Stimulated activated naive CD8-positive, alpha-beta T cell treated with anti-CD3 and anti-CD28 coated beads, Interleukin-15, amount 100 ng/mL, for 72 hours (primary cell): ENCODE data around the gene MTR.

Source experiments
- ATAC-seq: fragments of 150-1000 bp; cut with Tn5 transposase; 2 replicates; pipeline ENCODE4 v1.10.0; 2021; ENCODE audit warnings: mild to moderate bottlenecking, moderate library complexity
- DNase-seq, 2 donors: peaks; one replicate each; pipeline ENCODE4 v3.0.0; 2021 to 2022
- H3K27ac Mint-ChIP-seq, 2 donors: one replicate each; pipeline ENCODE4 v1.8.0; 2022; ENCODE audit warnings: mild to moderate bottlenecking in 2 of 2, mixed read lengths in 2 of 2, moderate library complexity in 2 of 2
- H3K27me3 Mint-ChIP-seq: one replicate; pipeline ENCODE4 v1.8.0; 2022; ENCODE audit warnings: mixed read lengths
- H3K4me1 Mint-ChIP-seq: one replicate; pipeline ENCODE4 v1.8.0; 2022; ENCODE audit warnings: mild to moderate bottlenecking, mixed read lengths
- H3K4me3 Mint-ChIP-seq, 2 donors: one replicate each; pipeline ENCODE4 v1.8.0; 2022; ENCODE audit warnings: mild to moderate bottlenecking in 2 of 2, mixed read lengths in 2 of 2, moderate library complexity in 1 of 2
- H3K9me3 Mint-ChIP-seq, 2 donors: one replicate each; pipeline ENCODE4 v1.8.0; 2022; ENCODE audit warnings: mixed read lengths in 2 of 2

The MTR gene

GRCh38 chr1:236795035-236795756, at the start of gene MTR:
Gene MTR, plus strand, starts transcription at chr1:236795292. Its CDS starts 412 bp downstream, at chr1:236795704.
- peak within 1 kb of the TSS; percentile 90 to 93 for H3K4me3 Mint-ChIP-seq
- no peaks in the 10 kb centered on the region for H3K27me3 Mint-ChIP-seq
- H3K4me1 Mint-ChIP-seq: peaks cover 35% of the 10 kb centered on the region
- ATAC-seq (peak; percentile 92), DNase-seq (peak; percentile 93 to 98)
- no peaks in the 10 kb centered on the region for H3K9me3 Mint-ChIP-seq
- H3K27ac Mint-ChIP-seq: peak within 1 kb of the TSS; percentile 98 to 100

- Mint-ChIP-seq H3K27ac (peak overlapping the region in 1 of 2 donors; percentile 67), H3K4me1 (no peaks in the 10 kb centered on the region), H3K27me3 (peaks cover 29% of the 10 kb centered on the region), H3K9me3 (no peaks in the 10 kb centered on the region), H3K4me3 (no peak overlapping the region)
- ATAC-seq: no peak
- DNase-seq: no peak
Measured at GRCh38 chr1:236746785-236747184, 48.3 kb upstream of the MTR start.

- H3K9me3 Mint-ChIP-seq: no peaks in the 10 kb centered on the region
- ATAC-seq (no peak), DNase-seq (no peak)
- H3K27me3 Mint-ChIP-seq: peaks cover 23% of the 10 kb centered on the region
- no peaks in the 10 kb centered on the region for H3K4me1 Mint-ChIP-seq
- no peak overlapping the region for H3K27ac Mint-ChIP-seq
- no peak overlapping the region for H3K4me3 Mint-ChIP-seq
Measured at GRCh38 chr1:236747311-236747985, 47.6 kb upstream of the MTR start.

GRCh38 chr1:236748268-236748870, 46.7 kb upstream of the MTR start:
- H3K4me1 Mint-ChIP-seq: no peaks in the 10 kb centered on the region
- ATAC-seq (no peak), DNase-seq (no peak)
- H3K27me3 Mint-ChIP-seq: peaks cover 18% of the 10 kb centered on the region
- no peak overlapping the region for H3K4me3 Mint-ChIP-seq
- no peaks in the 10 kb centered on the region for H3K9me3 Mint-ChIP-seq
- H3K27ac Mint-ChIP-seq: no peak overlapping the region

DNA sequence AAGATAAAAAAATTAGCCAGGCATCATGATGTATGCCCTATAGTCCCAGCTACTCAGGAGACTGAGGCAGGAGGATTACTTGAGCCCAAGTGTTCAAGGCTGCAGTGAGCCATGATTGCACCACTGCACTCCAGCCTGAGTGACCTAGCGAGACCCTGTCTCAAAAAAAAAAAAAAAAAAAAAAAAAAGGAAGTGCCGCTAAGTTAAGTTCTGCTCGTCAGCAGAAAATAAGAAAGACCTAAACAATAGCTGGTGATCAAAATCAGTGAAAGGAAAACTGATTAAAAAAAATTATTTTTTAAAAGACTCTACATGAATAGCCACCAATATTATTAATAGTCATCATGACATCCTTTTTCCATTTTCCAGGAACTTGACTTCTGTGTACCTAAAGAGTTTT, 44.2 kb upstream of the MTR start:
- Mint-ChIP-seq H3K4me3 (no peak overlapping the region), H3K27me3 (peaks cover 18% of the 10 kb centered on the region), H3K27ac (no peak overlapping the region), H3K9me3 (no peaks in the 10 kb centered on the region), H3K4me1 (no peaks in the 10 kb centered on the region)
- no peak for DNase-seq
- no peak for ATAC-seq

GRCh38 chr1:236751385-236751784, 43.7 kb upstream of the MTR start:
- ATAC-seq (no peak), DNase-seq (no peak)
- H3K9me3 Mint-ChIP-seq: no peaks in the 10 kb centered on the region
- H3K4me3 Mint-ChIP-seq: no peak overlapping the region
- H3K4me1 Mint-ChIP-seq: no peaks in the 10 kb centered on the region
- peaks cover 18% of the 10 kb centered on the region for H3K27me3 Mint-ChIP-seq
- no peak overlapping the region for H3K27ac Mint-ChIP-seq

GRCh38 chr1:236751935-236752334, 43.2 kb upstream of the MTR start:
- Mint-ChIP-seq H3K27me3 (peaks cover 18% of the 10 kb centered on the region), H3K4me1 (no peaks in the 10 kb centered on the region), H3K9me3 (no peaks in the 10 kb centered on the region), H3K27ac (no peak overlapping the region), H3K4me3 (no peak overlapping the region)
- DNase-seq (no peak), ATAC-seq (no peak)

DNA sequence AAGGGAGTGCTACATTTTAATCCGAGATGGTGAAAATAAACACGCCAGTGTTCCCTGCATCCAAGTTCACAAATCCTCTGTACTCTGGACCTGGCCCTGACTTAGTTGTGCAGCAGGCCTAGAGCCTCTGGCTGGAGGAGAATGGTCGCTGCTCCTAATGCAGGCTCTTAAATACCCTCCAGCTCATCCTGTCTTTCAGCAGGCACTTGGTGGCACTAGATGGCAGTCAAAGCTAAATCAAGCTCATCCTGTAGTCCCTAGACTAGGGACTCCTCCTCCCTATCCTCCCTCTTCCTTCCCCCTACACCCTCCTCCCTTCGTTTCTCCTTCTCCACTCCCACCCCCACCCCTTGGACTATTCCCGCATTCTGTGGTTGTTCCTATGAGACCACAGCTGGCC, 41.6 kb upstream of the MTR start:
- ATAC-seq (peak; percentile 54), DNase-seq (no peak)
- H3K4me3 Mint-ChIP-seq: no peak overlapping the region
- no peaks in the 10 kb centered on the region for H3K9me3 Mint-ChIP-seq
- H3K27ac Mint-ChIP-seq: no peak overlapping the region
- peaks cover 7% of the 10 kb centered on the region for H3K27me3 Mint-ChIP-seq
- no peaks in the 10 kb centered on the region for H3K4me1 Mint-ChIP-seq

GRCh38 chr1:236753964-236754363, 41.1 kb upstream of the MTR start:
- no peak overlapping the region for H3K27ac Mint-ChIP-seq
- H3K9me3 Mint-ChIP-seq: no peaks in the 10 kb centered on the region
- H3K4me3 Mint-ChIP-seq: no peak overlapping the region
- no peak for ATAC-seq
- no peak for DNase-seq
- peaks cover 6% of the 10 kb centered on the region for H3K27me3 Mint-ChIP-seq
- H3K4me1 Mint-ChIP-seq: no peaks in the 10 kb centered on the region

- H3K9me3 Mint-ChIP-seq: no peaks in the 10 kb centered on the region
- no peak overlapping the region for H3K27ac Mint-ChIP-seq
- peaks cover 6% of the 10 kb centered on the region for H3K4me1 Mint-ChIP-seq
- no peak overlapping the region for H3K4me3 Mint-ChIP-seq
- H3K27me3 Mint-ChIP-seq: peaks cover 6% of the 10 kb centered on the region
- no peak for DNase-seq
- no peak for ATAC-seq
Measured at GRCh38 chr1:236754525-236755210, 40.4 kb upstream of the MTR start.

DNA sequence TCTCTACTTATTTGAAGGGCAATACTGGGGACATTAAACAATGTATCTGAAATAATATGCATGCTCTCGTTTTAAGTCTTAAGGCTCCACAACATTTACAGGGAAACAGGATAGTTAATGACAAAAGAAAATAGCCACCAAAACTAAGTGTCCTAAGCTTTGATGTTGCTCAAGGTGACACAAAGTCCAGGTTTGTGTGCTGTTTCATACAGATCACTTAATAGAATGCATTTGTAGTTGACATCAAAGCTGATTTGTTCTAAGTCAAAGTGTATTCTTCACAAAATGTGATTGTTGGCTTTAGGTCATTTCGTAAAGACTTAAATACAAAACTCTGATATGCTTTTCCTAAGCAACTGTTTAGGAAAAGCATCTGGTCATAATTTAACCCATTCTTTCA, 37.5 kb upstream of the MTR start:
- Mint-ChIP-seq H3K4me1 (peaks cover 10% of the 10 kb centered on the region), H3K4me3 (no peak overlapping the region), H3K27me3 (no peaks in the 10 kb centered on the region), H3K9me3 (no peaks in the 10 kb centered on the region), H3K27ac (no peak overlapping the region)
- ATAC-seq: no peak
- DNase-seq: no peak

DNA sequence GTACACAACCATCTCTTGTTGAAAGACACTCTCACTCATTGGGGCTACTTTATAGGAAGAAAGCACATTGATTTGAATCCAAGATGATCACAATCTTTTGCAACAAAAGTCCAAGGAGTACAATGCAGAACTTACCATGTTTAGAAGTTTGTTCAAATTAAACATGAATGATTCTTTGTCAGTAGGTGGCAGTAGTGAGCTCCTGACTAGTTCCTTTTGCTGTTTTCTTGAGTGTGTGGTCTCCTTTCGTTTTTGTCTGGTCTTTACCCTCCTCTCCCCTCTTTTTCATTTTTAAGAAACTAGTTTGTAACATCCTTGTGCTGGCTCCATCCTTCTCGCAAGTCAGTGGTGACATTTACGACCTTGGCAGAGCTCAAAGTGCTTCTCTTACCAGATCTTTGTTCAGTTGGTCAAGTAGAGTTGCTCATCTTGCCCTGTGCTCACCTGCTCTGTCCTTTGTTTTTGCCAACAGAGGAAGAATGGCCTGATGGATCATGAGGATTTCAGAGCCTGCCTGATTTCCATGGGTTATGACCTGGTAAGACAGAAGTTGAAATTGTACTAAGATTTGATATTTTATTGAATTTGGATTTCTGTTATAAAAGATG, 35.7 kb upstream of the MTR start:
- H3K27ac Mint-ChIP-seq: peak overlapping the region in 1 of 2 donors; percentile 29
- H3K27me3 Mint-ChIP-seq: no peaks in the 10 kb centered on the region
- no peaks in the 10 kb centered on the region for H3K9me3 Mint-ChIP-seq
- peak in 1 of 2 donors; percentile 5 for DNase-seq
- H3K4me1 Mint-ChIP-seq: peaks cover 10% of the 10 kb centered on the region
- ATAC-seq: peak; percentile 58
- H3K4me3 Mint-ChIP-seq: peak overlapping the region; percentile 30 to 44

DNA sequence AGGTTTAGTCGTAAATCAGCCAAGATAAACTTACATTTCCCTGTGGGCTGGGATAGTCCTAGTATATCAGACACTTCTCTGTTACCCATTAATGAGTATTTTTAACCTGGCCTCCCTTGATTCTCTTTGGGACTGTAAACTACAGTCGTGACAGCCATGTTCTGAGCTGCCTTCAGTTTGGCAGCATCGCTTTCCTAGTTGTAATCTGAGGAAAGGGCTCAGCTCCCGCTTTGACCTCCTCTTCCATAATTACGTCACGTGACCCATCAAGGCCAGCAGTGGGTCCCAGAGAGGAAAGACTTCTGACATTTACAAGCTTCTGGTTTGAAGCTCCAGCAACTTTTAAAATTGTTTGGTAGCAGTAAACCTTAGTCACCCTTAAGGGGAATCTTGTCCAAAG, 34.6 kb upstream of the MTR start:
- H3K27ac Mint-ChIP-seq: peak overlapping the region in 1 of 2 donors; percentile 71
- peaks cover 10% of the 10 kb centered on the region for H3K4me1 Mint-ChIP-seq
- no peak for ATAC-seq
- DNase-seq: no peak
- H3K27me3 Mint-ChIP-seq: no peaks in the 10 kb centered on the region
- H3K9me3 Mint-ChIP-seq: no peaks in the 10 kb centered on the region
- no peak overlapping the region for H3K4me3 Mint-ChIP-seq

- ATAC-seq (no peak), DNase-seq (no peak)
- Mint-ChIP-seq H3K4me1 (peaks cover 10% of the 10 kb centered on the region), H3K9me3 (no peaks in the 10 kb centered on the region), H3K4me3 (no peak overlapping the region), H3K27me3 (no peaks in the 10 kb centered on the region), H3K27ac (no peak overlapping the region)
Measured at GRCh38 chr1:236760986-236761385, 34.1 kb upstream of the MTR start.

DNA sequence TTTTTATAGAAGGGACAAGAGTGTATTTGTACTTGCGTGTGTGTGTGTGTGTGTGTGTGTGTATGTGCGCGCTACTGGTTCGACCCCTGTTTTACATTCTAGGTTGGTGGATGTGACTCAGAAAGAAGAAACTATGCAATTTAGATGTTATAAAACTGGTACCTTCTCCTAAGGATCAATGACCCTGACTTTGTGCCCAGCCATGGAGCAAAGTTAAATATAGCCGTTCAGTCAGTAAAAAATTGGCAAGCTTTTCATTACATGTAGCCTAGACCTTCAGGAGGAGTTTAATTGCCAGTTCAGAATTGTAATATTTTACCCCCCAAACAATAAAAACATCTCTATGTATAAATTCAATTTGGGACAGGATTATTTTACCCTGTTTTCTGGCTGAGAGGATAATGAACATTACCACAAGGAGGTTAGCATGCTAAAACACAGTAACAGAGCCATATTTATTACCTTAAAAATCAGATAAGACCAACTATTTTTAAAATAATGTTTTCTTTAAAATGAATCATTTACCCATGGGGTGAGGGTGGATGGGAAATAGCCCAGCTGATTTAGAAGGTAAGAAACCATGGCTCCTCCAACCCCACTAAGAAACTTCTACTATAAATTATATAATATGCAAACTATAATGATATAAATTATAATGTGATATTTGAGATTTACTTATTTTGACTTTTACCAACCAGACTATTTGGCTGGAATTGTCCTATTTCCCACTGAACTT, 33.5 kb upstream of the MTR start:
- no peaks in the 10 kb centered on the region for H3K9me3 Mint-ChIP-seq
- no peak overlapping the region for H3K4me3 Mint-ChIP-seq
- H3K27me3 Mint-ChIP-seq: no peaks in the 10 kb centered on the region
- H3K4me1 Mint-ChIP-seq: peaks cover 10% of the 10 kb centered on the region
- ATAC-seq: no peak
- no peak for DNase-seq
- H3K27ac Mint-ChIP-seq: no peak overlapping the region
